ENCODE measurements around the gene MYCN.
"Not testable (repeated sequence)": the region's sequence is repeated elsewhere in the genome, so short reads cannot be mapped to it uniquely, and the experiment has no call there.

MYCN gene

GRCh38 chr2:15925819-15926218 lies 14.5 kb upstream of the MYCN start:
- DNase-seq (ENCODE audit: low spot score) = no peak
- in situ Hi-C loops (cut with MboI; ENCODE audit: low sequenced_read_pairs, unreplicated experiment) = no loop called here
- TF ChIP-seq CTCF (IDR thresholded peaks at IDR 0.05; ENCODE audit: borderline replicate concordance, control extremely low read depth, extremely low read depth, insufficient read depth, missing control alignments) = no peak

GRCh38 chr2:15926252-15926651 lies 14.1 kb upstream of the MYCN start:
- in situ Hi-C loops (cut with MboI; ENCODE audit: low sequenced_read_pairs, unreplicated experiment) = no loop called here
- no peak for TF ChIP-seq CTCF (IDR thresholded peaks at IDR 0.05; ENCODE audit: borderline replicate concordance, control extremely low read depth, extremely low read depth, insufficient read depth, missing control alignments)
- no peak for DNase-seq (ENCODE audit: low spot score)

- in situ Hi-C loops (cut with MboI; ENCODE audit: low sequenced_read_pairs, unreplicated experiment) = no loop called here
- no peak for DNase-seq (ENCODE audit: low spot score)
- TF ChIP-seq CTCF (IDR thresholded peaks at IDR 0.05; ENCODE audit: borderline replicate concordance, control extremely low read depth, extremely low read depth, insufficient read depth, missing control alignments) = no peak
These were observed 12.7 kb upstream of the MYCN start for GRCh38 chr2:15927551-15928218.

GRCh38 chr2:15929008-15929407 lies 11.3 kb upstream of the MYCN start:
- DNase-seq (ENCODE audit: low spot score); in situ Hi-C loops (cut with MboI; ENCODE audit: low sequenced_read_pairs, unreplicated experiment): not testable (repeated sequence)

GRCh38 chr2:15929861-15930260 lies 10.5 kb upstream of the MYCN start:
- DNase-seq (ENCODE audit: low spot score) = no peak
- in situ Hi-C loops (cut with MboI; ENCODE audit: low sequenced_read_pairs, unreplicated experiment) = no loop called here
- no peak for TF ChIP-seq CTCF (IDR thresholded peaks at IDR 0.05; ENCODE audit: borderline replicate concordance, control extremely low read depth, extremely low read depth, insufficient read depth, missing control alignments)

- DNase-seq (ENCODE audit: low spot score) = no peak
- TF ChIP-seq CTCF (IDR thresholded peaks at IDR 0.05; ENCODE audit: borderline replicate concordance, control extremely low read depth, extremely low read depth, insufficient read depth, missing control alignments) = no peak
- in situ Hi-C loops (cut with MboI; ENCODE audit: low sequenced_read_pairs, unreplicated experiment) = no loop called here
These were observed 9.6 kb upstream of the MYCN start for GRCh38 chr2:15930589-15931318.

GRCh38 chr2:15931319-15931890 lies 8.9 kb upstream of the MYCN start:
- in situ Hi-C loops (cut with MboI; ENCODE audit: low sequenced_read_pairs, unreplicated experiment) = no loop called here
- DNase-seq (ENCODE audit: low spot score) = no peak
- no peak for TF ChIP-seq CTCF (IDR thresholded peaks at IDR 0.05; ENCODE audit: borderline replicate concordance, control extremely low read depth, extremely low read depth, insufficient read depth, missing control alignments)

All from GM13976 (cell line).